Colonic mucosa (tissue), 4 donors: Measurements from ENCODE around the gene TCEA2. TPM values are rescaled to one million over a fixed set of nuclear protein-coding genes. Genes with fewer than 3 reads are reported as not detected.
A peak's percentile ranks its signal among the peaks of the same experiment; 100 is the strongest.

Experiments
- DNase-seq: peaks from one replicate; pipeline ENCODE4 v3.0.0-alpha.2; 2020
- H3K27ac ChIP-seq: fragments of 200-600 bp; one replicate; pipeline ENCODE4 v1.8.0; 2021
- H3K27me3 ChIP-seq: fragments of 200-600 bp; one replicate; pipeline ENCODE4 v1.8.0; 2021
- H3K36me3 ChIP-seq: fragments of 200-600 bp; one replicate; pipeline ENCODE4 v1.8.0; 2021
- H3K4me1 ChIP-seq: fragments of 200-600 bp; one replicate; pipeline ENCODE4 v1.8.0; 2021; ENCODE audit warnings: mild to moderate bottlenecking
- H3K4me3 ChIP-seq: fragments of 200-600 bp; one replicate; pipeline ENCODE4 v1.8.0; 2021
- H3K9ac ChIP-seq, 2 donors: one replicate each; pipeline ENCODE4 v1.7.0; 2013; ENCODE audit warnings: control low read depth in 2 of 2, low read depth in 2 of 2, low read length in 2 of 2
- H3K9me3 ChIP-seq: fragments of 200-600 bp; one replicate; pipeline ENCODE4 v1.8.0; 2021
- CTCF ChIP-seq: fragments of 200-600 bp; IDR thresholded peaks from one replicate; pipeline ENCODE4 v1.8.0; 2022; ENCODE audit warnings: antibody characterized with exemption, mild to moderate bottlenecking
- intact Hi-C: fragments of 100-400 bp; cut with DNase I; formaldehyde crosslinking; loops from one replicate; pipeline ENCODE4 v1.14.1; 2022
- total RNA-seq, 2 donors: library from RNA; stranded (reverse); fragmentation: NEBNext Ultra II Directional in 1 of 2; extraction: Animal tissue kit (Norgen Biotek cat#: 25700) in 1 of 2; gene quantifications; one replicate each; pipeline ENCODE4 v1.2.1, GENCODE V29; 2021
- donor health status: healthy.
- donor health status: DM: no; HTN: no; CAD: no.
- donor health status: DM: no; HTN: no; CAD: no.

TCEA2 gene
- total RNA-seq, 2 donors from 2014 or later: 7.3 to 11.8 TPM

- Histone ChIP-seq H3K36me3 (peaks cover 8% of the 10 kb centered on the region), H3K4me3 (no peak overlapping the region), H3K9ac (no peak overlapping the region), H3K9me3 (no peaks in the 10 kb centered on the region), H3K27ac (no peak overlapping the region), H3K27me3 (peaks cover 32% of the 10 kb centered on the region), H3K4me1 (peaks cover 6% of the 10 kb centered on the region)
- DNase-seq: no peak
- TF ChIP-seq CTCF: no peak
- intact Hi-C loops: no loop called here
These were observed 26.4 kb upstream of the TCEA2 start for GRCh38 chr20:64036346-64037198.

- DNase-seq: no peak
- no peak overlapping the region for H3K27ac ChIP-seq
- H3K36me3 ChIP-seq: peaks cover 8% of the 10 kb centered on the region
- intact Hi-C loops: no loop called here
- no peak overlapping the region for H3K9ac ChIP-seq
- H3K4me1 ChIP-seq: peaks cover 6% of the 10 kb centered on the region
- H3K9me3 ChIP-seq: no peaks in the 10 kb centered on the region
- no peak overlapping the region for H3K4me3 ChIP-seq
- peaks cover 38% of the 10 kb centered on the region for H3K27me3 ChIP-seq
- TF ChIP-seq CTCF: no peak
These were observed 25.9 kb upstream of the TCEA2 start for GRCh38 chr20:64037199-64037497.

GRCh38 chr20:64037498-64038213, 25.3 kb upstream of the TCEA2 start:
- Histone ChIP-seq H3K4me1 (peaks cover 6% of the 10 kb centered on the region), H3K27ac (no peak overlapping the region), H3K9me3 (no peaks in the 10 kb centered on the region), H3K36me3 (peaks cover 7% of the 10 kb centered on the region), H3K4me3 (peak overlapping the region; percentile 53), H3K9ac (no peak overlapping the region), H3K27me3 (peaks cover 42% of the 10 kb centered on the region)
- TF ChIP-seq CTCF: no peak
- intact Hi-C loops: no loop called here
- DNase-seq: no peak

- no peak for DNase-seq
- no peak overlapping the region for H3K27ac ChIP-seq
- H3K27me3 ChIP-seq: peaks cover 42% of the 10 kb centered on the region
These were observed 24.8 kb upstream of the TCEA2 start for GRCh38 chr20:64038224-64038564.

More at GRCh38 chr20:64038224-64038564, 24.8 kb upstream of the TCEA2 start:
- H3K36me3 ChIP-seq: peaks cover 1% of the 10 kb centered on the region
- peaks cover 6% of the 10 kb centered on the region for H3K4me1 ChIP-seq
- TF ChIP-seq CTCF: no peak
- H3K4me3 ChIP-seq: peak overlapping the region; percentile 53
- no peak overlapping the region for H3K9ac ChIP-seq
- intact Hi-C loops: no loop called here
- H3K9me3 ChIP-seq: no peaks in the 10 kb centered on the region
